Activated gamma-delta T cell (primary cell): ENCODE data around the gene FLYWCH1.

Experiments
- DNase-seq: peaks from one replicate; lab custom pipeline; 2025; lab: John Stamatoyannopoulos, UW

FLYWCH1 gene

DNA sequence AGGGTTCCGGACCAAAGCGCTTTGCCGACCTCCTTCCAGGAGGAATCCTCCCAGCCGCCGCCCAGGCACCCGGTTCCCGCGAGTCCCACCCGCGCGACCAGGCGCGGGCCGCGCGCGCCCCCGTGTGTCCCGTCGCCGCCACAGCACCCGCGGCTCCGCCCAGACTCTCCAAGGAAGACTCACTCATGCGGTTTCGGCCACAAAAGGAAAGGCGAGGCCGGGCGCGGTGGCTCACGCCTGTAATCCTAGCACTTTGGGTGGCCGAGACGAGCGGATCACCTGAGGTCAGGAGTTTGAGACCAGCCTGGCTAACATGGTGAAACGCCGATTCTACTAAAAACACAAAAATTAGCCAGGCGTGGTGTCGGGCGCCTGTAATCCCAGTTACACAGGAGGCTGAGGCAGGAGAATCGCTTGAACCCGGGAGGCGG is 72.0 kb downstream of the FLYWCH1 start:
- peak; percentile 42 for DNase-seq

DNA sequence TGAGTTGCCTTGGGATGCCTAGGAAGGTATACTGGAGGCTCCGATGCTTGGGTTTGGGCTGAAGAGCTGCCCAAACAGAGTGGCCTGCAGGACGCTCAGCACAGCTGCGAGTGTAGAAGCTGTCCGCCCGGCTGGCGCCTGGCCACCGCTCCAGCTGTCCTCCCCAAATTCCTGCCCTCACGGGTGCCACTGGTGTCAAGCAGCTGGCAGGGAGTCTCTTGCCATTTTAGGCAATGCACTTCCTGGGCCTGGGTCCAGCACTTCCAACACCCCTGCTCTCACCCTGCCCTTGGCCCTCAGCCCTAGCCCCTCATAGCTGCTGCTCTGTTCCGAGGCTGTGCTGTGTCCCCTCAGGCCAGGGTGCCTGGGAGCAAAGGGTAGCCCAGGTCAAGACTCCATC is 73.7 kb downstream of the FLYWCH1 start:
- DNase-seq: no peak

DNA sequence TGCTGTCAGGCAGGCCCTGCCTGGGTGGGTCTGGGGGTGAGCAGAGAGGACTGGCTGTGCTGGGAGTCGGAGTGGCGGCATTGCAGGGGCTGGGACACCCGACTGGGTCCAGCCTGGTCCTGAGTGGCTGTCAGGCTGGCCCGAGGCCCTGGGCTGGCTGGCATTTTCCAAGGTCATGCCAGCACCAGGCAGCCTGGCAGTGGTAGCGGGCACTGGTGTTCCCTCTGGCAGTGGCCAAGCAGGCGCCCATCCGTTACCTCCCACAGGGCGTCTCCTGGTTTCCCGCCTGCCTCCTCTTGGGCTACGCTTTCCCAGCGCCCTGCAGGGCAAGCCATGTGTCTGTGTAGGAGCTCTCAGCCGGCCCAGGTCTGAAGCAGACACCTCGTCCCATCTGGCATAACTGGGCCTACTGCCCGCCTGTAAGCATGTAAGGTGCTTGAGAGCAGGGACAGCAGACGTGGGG is 74.2 kb downstream of the FLYWCH1 start:
- no peak for DNase-seq

DNA sequence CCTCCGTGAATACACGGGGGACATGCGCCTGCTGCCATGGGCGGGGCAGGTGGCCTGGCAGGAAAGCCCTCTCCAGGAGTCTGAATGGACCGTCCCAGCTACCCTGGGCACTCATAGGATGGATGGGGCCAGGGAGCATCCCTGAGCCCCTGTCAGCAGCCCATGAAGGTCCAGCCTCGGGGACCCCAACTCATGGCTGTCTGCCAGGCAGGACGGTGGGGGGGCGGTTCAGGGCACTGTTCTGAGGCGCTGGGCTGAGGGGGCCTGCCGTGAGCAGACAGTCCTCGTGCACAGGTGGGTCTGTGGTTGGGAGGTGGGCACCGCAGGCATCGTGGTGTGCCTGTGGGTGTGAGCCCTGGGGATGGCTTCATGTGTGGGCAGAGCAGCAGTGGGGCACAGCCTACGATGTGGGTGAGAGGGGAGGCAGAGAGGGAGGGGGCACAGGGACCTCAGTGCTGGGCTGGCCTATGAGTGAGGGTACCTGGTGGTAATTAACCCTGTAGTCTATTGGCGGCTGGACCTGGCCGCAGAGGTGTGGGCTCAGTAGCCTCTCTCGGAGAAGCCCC is 75.0 kb downstream of the FLYWCH1 start:
- no peak for DNase-seq

DNA sequence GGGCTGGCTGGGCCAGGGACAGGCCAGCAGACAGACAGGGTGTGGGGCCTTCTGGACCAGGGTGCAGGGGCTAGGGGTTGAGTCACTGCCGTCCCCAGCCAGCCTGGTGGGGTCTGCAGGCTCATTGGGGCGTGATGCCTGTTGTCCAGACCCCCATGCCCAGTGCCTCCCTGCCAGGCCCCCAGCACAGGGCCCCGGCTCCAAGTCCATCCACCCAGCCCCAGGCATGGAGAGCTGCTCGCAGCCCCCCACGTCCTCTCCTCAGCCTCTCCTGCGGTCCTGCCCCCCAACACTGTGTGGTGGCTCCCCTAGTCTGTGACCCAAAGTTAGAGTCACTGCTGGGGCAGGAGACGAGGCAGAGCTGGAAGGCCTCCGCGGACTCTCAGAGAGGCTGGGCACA is 75.6 kb downstream of the FLYWCH1 start:
- no peak for DNase-seq

DNA sequence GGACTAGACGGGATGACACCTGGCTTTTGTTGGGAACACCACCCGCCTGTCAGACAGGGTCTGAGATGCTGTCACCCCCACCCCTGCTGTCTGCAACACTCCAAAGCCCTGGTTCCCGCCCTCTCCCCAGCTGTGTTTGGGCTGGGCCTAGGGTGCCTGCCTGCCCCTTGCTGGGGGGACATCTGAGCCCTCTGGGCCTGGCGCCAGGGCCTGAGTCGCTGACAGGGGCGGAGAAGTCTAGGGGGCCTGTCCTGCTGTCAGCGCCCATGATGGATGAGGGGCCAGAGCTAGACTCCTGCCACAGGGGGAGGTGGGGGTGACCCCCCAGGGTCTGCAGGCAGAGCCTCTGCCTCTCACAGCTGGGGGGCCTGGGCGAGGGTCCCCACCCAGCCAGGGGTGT is 76.1 kb downstream of the FLYWCH1 start:
- no peak for DNase-seq

DNA sequence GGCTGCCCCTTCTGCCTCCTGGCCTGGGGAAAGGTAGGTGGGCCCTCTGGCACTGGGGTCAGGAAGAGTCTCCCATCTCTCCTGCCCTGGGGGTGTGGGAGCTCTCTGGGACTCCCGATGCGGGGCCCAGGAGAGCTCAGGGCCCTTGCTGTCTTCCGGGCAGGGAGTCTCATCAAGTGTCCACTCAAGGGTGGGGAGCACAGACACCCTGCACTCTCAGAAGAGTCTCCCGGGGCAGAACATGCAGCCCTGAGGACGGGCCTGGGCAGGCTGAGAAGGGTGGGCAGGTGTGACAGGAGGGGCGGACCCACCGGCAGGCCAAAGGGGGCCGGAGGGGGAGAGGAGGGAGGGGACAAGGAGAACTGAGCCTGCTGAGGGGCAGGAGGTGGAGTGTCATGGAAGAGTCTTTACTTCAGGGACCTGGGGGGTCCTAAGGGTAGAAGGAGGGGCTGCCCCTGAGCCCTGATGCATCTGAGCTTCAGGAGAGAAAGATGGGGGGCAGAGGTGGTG is 76.9 kb downstream of the FLYWCH1 start:
- DNase-seq: no peak

DNA sequence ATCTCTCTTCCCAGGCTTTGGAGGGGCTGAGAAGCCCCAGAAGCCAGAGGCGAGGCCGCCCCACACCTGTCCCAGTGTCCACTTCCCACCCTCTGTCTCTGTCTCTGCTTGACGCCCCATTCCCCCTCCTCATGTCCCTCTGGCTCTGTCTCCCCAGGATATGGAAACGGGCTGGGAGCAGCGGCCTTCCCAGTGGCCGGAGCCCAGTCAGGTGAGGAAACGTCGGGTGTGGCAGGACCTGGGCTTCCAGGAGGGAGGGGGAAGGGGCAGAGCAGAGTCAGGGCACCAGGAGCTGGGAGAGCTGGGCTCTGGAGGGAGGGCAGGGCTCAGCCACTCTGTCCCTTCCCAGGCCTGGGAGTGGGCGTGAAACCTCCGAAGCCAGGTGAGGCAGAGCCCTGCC is 79.2 kb downstream of the FLYWCH1 start:
- no peak for DNase-seq

DNA sequence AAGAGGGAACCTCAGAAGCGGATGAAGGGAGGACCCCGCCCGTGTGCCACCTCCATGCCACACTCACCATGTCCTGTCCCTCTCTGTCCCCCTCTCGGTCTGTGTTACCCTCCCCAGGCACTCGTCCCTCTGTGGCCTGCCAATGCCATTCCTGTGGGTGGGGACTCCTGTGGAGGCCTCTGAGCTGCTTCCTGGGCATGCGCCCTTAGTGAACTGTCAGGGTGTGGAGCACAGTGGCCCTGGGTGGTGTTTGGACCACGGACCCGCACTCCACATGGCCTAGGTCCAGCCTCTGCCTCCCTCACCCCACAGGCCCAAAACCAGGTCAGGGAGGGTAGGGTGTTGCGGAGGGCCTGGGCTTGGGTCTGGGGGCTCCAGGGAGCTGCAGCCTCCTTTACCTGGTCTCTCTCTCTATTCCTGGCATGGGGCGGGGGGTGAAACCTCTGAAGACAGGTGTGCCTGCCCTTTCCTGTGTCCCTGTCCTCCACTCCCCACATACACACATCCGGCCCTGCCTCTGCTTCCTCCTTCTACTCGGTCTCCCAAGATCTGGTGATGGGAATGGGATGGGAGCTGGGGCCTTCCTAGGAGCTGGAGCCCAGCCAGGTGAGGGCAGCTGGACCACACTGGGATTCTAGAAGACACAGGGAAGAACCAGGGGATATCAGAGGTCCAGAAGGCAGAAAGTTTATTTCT is 80.0 kb downstream of the FLYWCH1 start:
- DNase-seq: no peak

DNA sequence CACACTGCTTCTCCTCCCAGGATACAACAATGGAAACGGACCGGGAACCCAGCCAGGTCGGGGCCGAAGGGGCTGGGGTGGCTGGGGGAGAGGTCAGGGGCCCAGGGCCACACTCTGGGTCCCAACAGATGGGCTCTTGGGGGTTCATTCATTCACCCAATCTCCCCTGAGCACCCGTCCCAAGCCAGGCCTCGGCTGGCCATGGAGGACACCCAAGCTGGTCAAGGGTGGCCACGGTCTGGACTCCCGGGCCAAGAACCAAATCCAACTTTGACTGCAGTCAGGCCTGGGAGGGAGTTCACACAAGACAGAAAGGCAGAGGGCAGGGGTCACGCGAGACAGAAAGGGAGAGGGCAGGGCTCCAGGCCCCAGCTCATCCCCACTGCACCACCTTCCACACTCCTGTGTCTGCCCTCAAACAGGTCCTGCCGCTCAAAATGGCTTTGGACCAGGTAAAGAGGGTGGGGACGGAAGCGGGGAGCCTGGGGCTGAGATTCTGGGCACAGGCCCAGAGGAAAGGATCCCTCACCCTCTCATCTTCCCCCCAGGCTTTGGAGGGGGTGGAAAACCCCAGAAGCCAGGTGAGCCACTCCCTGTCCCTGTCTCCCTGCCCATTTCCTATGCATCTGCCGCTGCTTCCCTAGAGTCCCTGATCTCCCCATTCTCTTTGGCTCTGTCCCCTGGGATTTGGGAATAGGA is 80.8 kb downstream of the FLYWCH1 start:
- no peak for DNase-seq

DNA sequence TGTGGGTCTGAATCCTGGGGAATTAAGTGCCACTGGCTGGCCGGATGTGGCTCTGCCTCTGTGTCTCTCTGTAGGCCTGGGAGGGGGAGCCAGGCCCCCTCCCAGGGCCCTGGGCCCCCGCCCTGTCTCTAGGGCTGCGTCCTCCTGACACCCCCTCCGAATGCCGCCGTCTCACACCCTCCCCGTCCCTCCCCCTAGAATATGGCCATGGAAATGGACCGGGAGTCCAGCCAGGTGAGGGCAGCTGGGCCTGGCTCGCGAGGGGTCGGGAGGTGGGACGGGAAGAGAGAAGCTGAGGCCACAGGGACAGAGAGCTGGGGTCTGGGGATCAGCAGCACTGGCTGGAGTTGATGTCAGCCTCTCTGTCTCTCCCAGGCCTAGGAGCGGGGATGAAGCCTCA is 84.6 kb downstream of the FLYWCH1 start:
- no peak for DNase-seq

DNA sequence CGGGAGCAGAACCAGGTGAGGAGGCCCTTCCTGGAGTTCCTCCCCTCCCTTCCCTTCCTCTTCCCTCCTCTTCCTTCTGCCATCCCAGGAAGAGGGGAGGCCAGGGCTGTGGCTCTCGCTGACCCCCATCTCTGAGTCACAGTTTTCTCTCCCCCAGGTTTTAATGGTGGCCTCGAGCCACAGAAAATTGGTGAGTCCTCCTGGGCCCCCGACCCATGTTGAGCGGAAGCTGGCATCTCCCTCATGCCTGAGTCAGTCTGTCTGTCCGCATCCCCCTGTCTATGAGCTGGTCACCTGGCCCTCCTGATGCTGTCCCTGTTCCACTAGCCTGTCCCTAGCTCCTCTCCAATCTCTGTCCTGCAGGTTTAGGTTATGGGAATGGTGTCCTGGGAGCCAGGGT is 88.2 kb downstream of the FLYWCH1 start:
- no peak for DNase-seq

DNA sequence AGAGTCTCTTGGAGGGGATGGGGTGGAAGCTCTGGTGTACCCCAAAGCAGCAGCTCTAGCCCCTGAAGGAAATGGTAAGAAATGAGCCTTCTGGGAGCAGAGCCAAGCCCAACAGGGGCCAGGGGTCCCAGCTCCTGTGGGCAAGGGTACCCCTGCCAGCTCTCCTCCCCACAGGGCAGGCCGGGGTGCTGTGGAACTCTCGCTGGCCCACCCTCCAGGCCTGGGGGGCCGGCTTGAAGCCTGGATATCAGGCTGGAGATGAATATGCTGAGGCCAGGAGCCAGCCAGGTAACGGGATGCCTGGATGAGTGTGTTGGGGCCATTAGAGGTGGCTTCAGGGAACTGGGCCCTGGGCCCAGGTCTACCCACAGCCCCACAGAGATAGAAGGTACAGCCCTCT is 88.8 kb downstream of the FLYWCH1 start:
- no peak for DNase-seq
